ENCODE measurements around the gene UMAD1.
"Not testable (repeated sequence)": the region's sequence is repeated elsewhere in the genome, so short reads cannot be mapped to it uniquely, and the experiment has no call there.

The UMAD1 gene

DNA sequence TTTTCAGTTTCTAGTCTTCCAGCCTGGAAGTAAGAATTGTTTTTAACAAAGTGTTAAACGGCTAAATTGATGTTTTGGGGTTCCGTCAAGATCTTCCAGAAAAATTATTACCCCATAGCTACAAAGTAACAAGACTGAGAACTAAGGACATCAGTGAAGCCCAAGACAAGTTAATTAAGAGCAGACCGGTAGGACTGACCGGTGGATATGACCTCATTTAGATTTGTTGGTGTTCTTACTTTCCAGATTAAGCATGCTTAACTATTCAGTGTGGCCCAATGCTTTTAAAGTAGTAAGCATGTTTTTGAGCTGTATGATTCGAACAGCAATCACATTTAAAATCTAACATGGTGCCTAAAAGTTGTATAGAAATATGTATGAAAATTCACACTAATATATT, 151.0 kb downstream of the UMAD1 start:
- no peak overlapping the region for H3K4me3 Mint-ChIP-seq
- no peaks in the 10 kb centered on the region for H3K9me3 Mint-ChIP-seq
- no peaks in the 10 kb centered on the region for H3K27me3 Mint-ChIP-seq
- DNase-seq (no peak), ATAC-seq (no peak)
- H3K36me3 Mint-ChIP-seq (ENCODE audit: low read depth): peaks cover 24% of the 10 kb centered on the region
- H3K4me1 Mint-ChIP-seq: peaks cover 5% of the 10 kb centered on the region
- no peak overlapping the region for H3K27ac Mint-ChIP-seq

DNA sequence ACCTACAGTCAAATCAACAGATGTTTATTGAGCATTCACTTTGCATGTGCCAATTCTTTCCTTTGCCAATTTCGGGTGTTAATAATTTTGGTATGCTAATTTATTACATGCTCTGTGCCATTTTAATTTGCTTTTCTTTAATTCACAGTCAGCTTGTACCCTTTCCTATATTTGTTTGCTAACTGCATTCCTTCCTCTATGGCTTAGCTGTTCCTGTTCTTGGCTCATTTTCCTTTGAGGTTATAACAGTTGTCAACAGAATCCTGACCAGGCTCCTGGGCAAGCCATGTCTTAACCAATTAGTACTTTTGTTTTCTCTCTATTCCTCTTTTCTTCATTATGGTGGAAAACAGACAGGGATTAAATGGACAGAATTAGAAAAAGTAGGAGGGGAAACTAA, 151.5 kb downstream of the UMAD1 start:
- no peak for DNase-seq
- no peaks in the 10 kb centered on the region for H3K27me3 Mint-ChIP-seq
- no peak for ATAC-seq
- H3K9me3 Mint-ChIP-seq: no peaks in the 10 kb centered on the region
- no peak overlapping the region for H3K4me3 Mint-ChIP-seq
- no peak overlapping the region for H3K27ac Mint-ChIP-seq
- peaks cover 5% of the 10 kb centered on the region for H3K4me1 Mint-ChIP-seq
- H3K36me3 Mint-ChIP-seq (ENCODE audit: low read depth): peaks cover 28% of the 10 kb centered on the region

DNA sequence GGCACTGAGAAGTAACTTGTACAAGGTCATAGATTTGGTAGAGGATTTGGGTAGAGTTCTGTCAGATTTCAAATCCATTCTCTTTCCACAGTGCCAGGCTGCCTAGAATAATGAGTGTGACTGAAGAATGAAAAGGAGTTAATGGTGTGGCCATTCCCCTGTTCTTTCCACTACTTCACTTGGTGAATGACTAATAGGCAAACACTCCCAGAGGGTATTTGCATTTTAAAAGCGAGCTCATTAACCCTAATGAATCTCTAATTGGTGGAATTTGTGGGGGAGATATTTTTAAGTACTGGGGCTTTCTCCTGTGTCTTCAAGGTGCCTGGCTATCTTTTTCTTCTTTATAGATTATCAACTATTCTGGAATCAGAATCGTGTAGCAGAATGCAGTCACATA, 152.7 kb downstream of the UMAD1 start:
- H3K4me3 Mint-ChIP-seq: no peak overlapping the region
- no peak overlapping the region for H3K27ac Mint-ChIP-seq
- no peaks in the 10 kb centered on the region for H3K9me3 Mint-ChIP-seq
- no peaks in the 10 kb centered on the region for H3K27me3 Mint-ChIP-seq
- H3K4me1 Mint-ChIP-seq: peaks cover 5% of the 10 kb centered on the region
- H3K36me3 Mint-ChIP-seq (ENCODE audit: low read depth): peaks cover 32% of the 10 kb centered on the region
- ATAC-seq (no peak), DNase-seq (no peak)

DNA sequence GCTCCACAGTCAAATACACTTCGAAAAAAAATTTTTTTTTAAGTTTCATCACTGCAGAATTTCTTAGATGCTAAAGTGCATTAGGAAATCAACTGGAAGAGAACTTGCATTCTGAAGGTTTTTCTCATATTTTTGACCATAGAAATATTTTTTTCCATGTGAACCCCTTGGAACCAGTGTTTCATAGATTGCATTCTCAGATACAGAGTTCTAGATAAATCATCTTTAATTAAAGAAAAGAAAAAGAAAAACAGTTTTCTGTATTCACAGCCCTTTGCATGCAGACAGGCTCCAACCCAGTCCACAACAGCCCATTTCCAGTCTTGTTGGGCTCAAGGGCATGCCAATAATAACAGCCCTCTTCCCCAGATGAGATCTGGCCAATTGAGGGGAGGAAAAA, 153.4 kb downstream of the UMAD1 start:
- ATAC-seq: no peak
- Mint-ChIP-seq H3K9me3 (no peaks in the 10 kb centered on the region), H3K27me3 (no peaks in the 10 kb centered on the region), H3K4me3 (no peak overlapping the region), H3K27ac (no peak overlapping the region), H3K36me3 (ENCODE audit: low read depth) (peaks cover 32% of the 10 kb centered on the region), H3K4me1 (peaks cover 5% of the 10 kb centered on the region)
- no peak for DNase-seq

DNA sequence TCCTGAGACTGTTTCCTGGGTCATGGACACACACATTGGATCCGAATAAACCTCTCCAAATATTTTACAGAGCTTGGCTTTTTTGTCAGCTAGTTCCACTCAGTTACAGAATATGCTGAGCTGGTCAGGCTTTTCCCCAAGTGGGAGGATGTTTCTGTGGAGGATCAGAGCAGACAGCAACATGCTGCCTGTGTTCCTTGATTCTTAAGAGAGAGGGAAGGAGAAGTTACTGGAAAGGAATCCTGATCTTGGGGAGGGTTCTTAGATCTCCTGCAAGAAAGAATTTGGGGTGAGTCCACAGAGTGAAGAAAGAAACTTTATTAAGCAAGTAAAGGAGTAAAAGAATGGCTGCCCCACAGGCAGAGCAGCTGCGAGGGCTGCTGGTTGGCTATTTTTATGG, 154.7 kb downstream of the UMAD1 start:
- H3K27me3 Mint-ChIP-seq: no peaks in the 10 kb centered on the region
- H3K9me3 Mint-ChIP-seq: no peaks in the 10 kb centered on the region
- peaks cover 2% of the 10 kb centered on the region for H3K4me1 Mint-ChIP-seq
- no peak overlapping the region for H3K4me3 Mint-ChIP-seq
- no peak overlapping the region for H3K27ac Mint-ChIP-seq
- peaks cover 32% of the 10 kb centered on the region for H3K36me3 Mint-ChIP-seq (ENCODE audit: low read depth)
- no peak for DNase-seq
- no peak for ATAC-seq

DNA sequence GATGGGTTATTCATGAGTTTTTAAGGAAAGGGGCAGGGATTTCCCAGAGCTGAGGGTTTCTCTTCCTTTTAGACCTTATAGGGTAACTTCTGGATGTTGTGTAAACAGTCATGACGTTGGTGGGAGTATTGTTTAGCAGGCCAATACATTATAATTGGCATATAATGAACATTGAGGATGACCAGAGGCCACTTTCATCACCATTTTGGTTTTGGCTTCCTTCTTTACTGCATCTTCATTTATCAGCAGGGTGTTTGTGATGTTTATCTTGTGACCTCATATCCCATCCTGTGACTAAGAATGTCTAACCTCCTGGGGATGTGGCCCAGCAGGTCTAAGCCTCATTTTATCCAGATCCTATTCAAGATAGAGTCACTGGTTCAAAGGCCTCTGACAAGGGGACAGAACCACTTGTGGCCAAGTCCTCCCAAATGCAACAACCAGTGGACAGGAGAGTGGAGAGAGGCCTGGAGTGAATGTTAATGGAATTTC, 155.1 kb downstream of the UMAD1 start:
- Mint-ChIP-seq H3K36me3 (ENCODE audit: low read depth) (peaks cover 32% of the 10 kb centered on the region), H3K9me3 (no peaks in the 10 kb centered on the region), H3K4me3 (no peak overlapping the region), H3K4me1 (peaks cover 2% of the 10 kb centered on the region), H3K27ac (no peak overlapping the region), H3K27me3 (no peaks in the 10 kb centered on the region)
- DNase-seq (no peak), ATAC-seq (no peak)

DNA sequence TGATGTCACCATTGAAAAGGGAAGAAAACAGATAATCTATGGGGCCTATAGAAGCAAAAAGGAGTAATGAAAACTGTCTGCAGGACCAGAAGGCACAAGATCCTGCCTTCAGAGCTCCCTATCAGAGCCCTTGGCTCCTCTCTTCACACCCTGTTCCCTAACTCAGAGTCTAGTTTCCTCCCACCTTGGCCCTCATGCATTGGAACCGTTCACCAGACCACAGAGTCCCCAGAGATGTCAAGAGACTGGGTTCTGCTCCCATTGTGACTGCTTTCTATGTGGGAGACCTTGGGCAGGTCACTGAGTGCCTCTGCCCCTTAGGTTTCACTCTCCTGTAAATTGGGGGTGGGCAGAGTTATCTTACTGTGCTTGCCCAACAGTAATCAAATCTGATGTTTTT, 158.0 kb downstream of the UMAD1 start:
- Mint-ChIP-seq H3K27me3 (no peaks in the 10 kb centered on the region), H3K4me1 (peaks cover 2% of the 10 kb centered on the region), H3K4me3 (no peak overlapping the region), H3K9me3 (no peaks in the 10 kb centered on the region), H3K36me3 (ENCODE audit: low read depth) (peaks cover 19% of the 10 kb centered on the region), H3K27ac (no peak overlapping the region)
- ATAC-seq: no peak
- no peak for DNase-seq

DNA sequence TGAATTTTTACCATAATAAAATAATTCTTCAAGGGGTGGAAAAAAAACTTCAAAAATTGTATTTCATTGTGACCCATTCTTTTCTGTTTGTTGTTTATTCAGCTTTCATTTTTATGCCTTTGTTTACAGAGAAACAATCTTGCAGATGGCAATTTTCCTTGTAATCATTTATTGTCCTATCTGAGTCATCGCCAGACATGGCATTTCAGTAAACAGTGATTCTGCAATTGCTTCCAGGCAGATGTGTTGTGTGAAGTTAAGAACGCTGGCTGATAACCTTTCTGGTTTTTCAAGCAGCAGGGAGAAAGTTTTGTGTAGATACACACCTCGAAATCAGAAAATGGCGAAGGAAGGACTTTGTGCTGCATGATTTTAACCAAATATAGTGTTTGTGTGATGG, 158.6 kb downstream of the UMAD1 start:
- no peak for ATAC-seq
- DNase-seq: no peak
- Mint-ChIP-seq H3K27me3 (no peaks in the 10 kb centered on the region), H3K4me3 (no peak overlapping the region), H3K27ac (no peak overlapping the region), H3K4me1 (peaks cover 2% of the 10 kb centered on the region), H3K36me3 (ENCODE audit: low read depth) (peaks cover 17% of the 10 kb centered on the region), H3K9me3 (no peaks in the 10 kb centered on the region)

DNA sequence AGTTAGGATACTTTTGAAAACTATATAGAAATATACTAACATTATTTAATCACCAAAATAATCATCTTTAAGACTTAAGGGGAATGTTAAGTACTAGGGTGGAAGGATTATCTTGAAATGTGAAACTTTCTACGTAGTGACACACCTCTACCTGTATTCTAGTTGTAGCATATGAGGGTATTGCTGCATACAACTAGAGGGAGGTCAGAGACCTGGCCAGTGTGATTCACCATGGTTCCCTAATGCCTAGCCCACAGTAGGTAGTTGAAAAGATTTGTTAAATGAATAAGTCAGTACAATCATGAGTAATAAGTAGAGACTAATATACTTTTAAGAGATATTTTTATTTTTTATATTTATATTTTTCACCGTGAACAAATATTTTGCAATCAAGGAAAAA, 162.0 kb downstream of the UMAD1 start:
- Mint-ChIP-seq H3K4me3 (no peak overlapping the region), H3K27ac (no peak overlapping the region), H3K9me3 (no peaks in the 10 kb centered on the region), H3K4me1 (no peaks in the 10 kb centered on the region), H3K36me3 (ENCODE audit: low read depth) (peaks cover under 1% of the 10 kb centered on the region), H3K27me3 (no peaks in the 10 kb centered on the region)
- DNase-seq: no peak
- no peak for ATAC-seq

DNA sequence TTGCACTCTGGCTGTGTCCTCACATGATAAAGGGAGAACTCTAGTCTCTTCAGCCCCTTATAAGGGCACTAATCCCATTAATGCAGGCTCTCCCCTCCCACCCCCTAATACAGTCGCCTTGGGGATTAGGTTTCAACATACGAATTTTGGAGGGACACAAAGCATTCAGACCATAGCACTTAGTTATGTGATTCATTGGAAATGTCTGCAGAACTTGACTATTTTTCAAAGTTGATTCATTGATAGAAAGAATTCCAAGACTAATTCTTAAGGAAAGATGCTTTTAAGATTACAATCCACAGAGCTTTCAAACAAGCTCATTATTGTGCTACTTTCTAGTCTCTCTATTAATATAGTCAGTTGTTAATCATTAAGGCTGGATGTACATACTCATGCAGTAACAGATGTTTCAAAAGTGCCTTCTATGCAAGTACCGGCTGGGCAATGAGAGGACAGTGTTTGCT, 163.2 kb downstream of the UMAD1 start:
- ATAC-seq (no peak), DNase-seq (no peak)
- H3K27ac Mint-ChIP-seq: no peak overlapping the region
- no peaks in the 10 kb centered on the region for H3K4me1 Mint-ChIP-seq
- H3K27me3 Mint-ChIP-seq: no peaks in the 10 kb centered on the region
- H3K9me3 Mint-ChIP-seq: no peaks in the 10 kb centered on the region
- no peak overlapping the region for H3K4me3 Mint-ChIP-seq
- no peaks in the 10 kb centered on the region for H3K36me3 Mint-ChIP-seq (ENCODE audit: low read depth)

DNA sequence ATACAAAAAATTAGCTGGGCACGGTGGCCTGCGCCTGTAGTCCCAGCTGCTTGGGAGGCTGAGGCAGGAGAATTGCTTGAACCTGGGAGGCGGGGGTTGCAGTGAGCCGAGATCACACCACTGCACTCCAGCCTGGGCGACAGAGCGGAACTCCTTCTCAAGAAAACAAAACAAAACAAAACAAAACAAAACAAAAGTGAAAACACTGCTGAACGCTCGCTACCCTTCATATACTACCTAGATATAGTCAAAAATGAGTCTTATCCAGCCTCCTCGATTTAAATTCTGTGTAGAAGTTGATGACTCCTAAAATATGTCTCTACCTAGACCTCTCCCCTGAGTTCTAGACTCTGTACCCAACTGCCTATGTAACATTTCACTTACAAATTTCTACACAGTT, 164.3 kb downstream of the UMAD1 start:
- H3K27ac Mint-ChIP-seq; H3K4me3 Mint-ChIP-seq; H3K36me3 Mint-ChIP-seq (ENCODE audit: low read depth); H3K27me3 Mint-ChIP-seq; H3K9me3 Mint-ChIP-seq; H3K4me1 Mint-ChIP-seq; ATAC-seq; DNase-seq: not testable (repeated sequence)

DNA sequence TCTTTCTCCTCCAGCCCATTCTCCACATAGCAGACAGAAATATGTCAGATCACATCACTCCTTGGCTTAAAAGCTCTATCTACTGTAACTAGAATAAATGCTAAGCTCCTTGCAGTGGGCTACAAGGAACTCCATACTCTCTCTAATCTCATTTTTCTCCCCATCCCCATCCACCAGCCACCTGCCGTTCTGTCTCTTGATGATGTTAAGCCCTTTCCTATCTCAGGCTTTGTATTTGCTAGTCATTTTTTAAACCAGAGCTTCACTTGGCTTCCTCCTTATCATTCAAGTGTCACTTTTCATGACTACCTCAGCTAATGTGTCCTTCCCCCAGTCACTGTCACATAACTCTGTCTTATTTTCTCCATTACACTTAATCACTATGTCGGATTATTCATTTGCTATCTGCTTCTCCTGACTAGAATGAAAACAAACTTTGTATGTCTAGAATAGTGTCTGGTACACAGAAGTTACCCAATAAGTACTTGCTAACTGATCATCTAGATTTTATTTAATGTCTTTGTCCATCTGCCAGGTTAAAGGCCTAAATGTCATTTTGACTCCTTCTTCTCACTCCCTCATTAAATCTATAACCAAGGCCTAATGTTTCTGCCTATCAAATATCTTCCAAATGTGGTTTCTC, 165.1 kb downstream of the UMAD1 start:
- Mint-ChIP-seq H3K4me1 (no peaks in the 10 kb centered on the region), H3K4me3 (no peak overlapping the region)

DNA sequence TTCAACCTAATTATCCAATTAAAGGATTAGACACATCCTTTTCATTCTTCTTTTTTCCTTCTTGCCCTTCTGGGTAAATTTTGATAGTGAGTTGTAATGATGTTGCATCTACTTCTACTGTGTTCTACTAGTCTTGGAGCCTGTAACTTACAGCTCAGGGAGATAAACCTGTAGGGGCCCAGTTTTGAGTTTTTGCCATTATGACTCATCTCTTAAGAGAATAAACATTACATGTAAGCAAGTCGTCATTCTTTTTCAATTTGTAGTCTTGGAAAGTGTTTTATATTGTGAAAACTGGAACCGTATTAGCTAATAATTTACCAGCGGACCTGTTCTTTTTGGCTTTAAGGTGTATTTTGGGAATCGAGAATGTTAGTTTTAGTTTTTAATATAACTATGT, 167.6 kb downstream of the UMAD1 start:
- H3K27ac Mint-ChIP-seq: no peak overlapping the region
- DNase-seq (no peak), ATAC-seq (no peak)
- H3K4me1 Mint-ChIP-seq: no peaks in the 10 kb centered on the region
- no peaks in the 10 kb centered on the region for H3K27me3 Mint-ChIP-seq
- H3K9me3 Mint-ChIP-seq: no peaks in the 10 kb centered on the region
- H3K36me3 Mint-ChIP-seq (ENCODE audit: low read depth): no peaks in the 10 kb centered on the region
- no peak overlapping the region for H3K4me3 Mint-ChIP-seq

More for the DNA sequence above, 165.1 kb downstream of the UMAD1 start:
- Mint-ChIP-seq H3K27ac (no peak overlapping the region), H3K36me3 (ENCODE audit: low read depth) (no peaks in the 10 kb centered on the region), H3K9me3 (no peaks in the 10 kb centered on the region), H3K27me3 (no peaks in the 10 kb centered on the region)
- ATAC-seq (no peak), DNase-seq (no peak)

DNA sequence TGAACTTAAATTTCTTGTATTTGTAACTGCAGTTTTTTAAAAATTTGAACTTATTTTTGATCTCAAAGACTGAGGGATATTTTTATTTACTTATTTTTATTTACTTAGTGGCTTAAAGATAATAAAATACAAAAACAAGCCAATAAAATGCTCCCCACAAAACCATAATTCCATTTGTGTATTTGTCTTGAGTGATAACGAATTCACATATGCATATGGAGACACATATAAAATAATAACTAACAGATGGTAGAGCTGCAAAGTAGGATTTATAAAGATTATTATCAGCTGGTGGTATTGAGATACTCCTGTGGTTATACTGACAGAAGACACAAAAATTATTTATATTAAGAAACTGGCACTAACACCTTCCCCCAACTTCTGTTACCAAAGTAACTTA, 168.1 kb downstream of the UMAD1 start:
- Mint-ChIP-seq H3K36me3 (ENCODE audit: low read depth) (no peaks in the 10 kb centered on the region), H3K4me3 (no peak overlapping the region)
- ATAC-seq: no peak

DNA sequence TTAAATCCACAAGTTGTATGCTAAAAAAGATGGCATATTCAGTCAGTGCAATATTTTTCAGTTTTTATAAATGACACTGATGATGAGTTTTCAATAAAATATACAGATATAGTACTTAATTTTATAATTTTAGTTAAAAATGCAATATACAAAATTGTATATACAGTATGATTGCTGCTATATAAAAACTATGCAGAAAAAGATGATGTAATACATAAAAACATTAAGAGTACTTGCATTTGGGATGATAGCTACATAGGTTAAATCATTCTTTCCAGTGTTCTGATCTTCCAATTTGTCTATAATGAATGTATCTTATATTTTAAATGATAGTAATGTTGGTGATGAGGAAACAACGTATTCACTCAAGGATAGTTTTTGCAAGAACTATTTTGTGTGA, 169.8 kb downstream of the UMAD1 start:
- Mint-ChIP-seq H3K36me3 (ENCODE audit: low read depth) (no peaks in the 10 kb centered on the region), H3K4me1 (peaks cover 8% of the 10 kb centered on the region), H3K27ac (no peak overlapping the region), H3K27me3 (no peaks in the 10 kb centered on the region), H3K4me3 (no peak overlapping the region), H3K9me3 (no peaks in the 10 kb centered on the region)
- no peak for ATAC-seq
- DNase-seq: no peak

More for the DNA sequence above, 168.1 kb downstream of the UMAD1 start:
- no peaks in the 10 kb centered on the region for H3K9me3 Mint-ChIP-seq
- H3K27ac Mint-ChIP-seq: no peak overlapping the region
- no peak for DNase-seq
- H3K27me3 Mint-ChIP-seq: no peaks in the 10 kb centered on the region
- H3K4me1 Mint-ChIP-seq: no peaks in the 10 kb centered on the region

DNA sequence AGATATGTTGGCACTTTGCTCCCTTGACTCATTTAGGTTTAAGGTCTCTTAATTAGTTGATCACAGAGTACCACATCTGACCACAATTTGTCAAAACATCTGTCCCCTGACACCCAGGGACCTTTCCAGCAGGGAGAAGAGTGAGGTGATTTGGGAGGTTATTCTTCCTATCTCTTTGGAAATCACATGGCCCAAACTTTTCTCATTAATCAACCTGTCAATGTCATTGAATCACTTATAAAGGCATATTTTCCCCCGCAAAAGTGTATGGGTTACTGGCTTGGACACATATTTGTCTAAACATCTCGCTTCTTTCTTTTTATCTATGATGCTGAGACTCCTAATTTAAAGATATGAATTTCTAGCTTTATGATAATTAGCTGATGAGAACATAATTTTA, 170.3 kb downstream of the UMAD1 start:
- ATAC-seq (no peak), DNase-seq (no peak)
- no peaks in the 10 kb centered on the region for H3K27me3 Mint-ChIP-seq
- H3K4me3 Mint-ChIP-seq: no peak overlapping the region
- H3K4me1 Mint-ChIP-seq: peaks cover 12% of the 10 kb centered on the region
- no peak overlapping the region for H3K27ac Mint-ChIP-seq
- no peaks in the 10 kb centered on the region for H3K36me3 Mint-ChIP-seq (ENCODE audit: low read depth)
- no peaks in the 10 kb centered on the region for H3K9me3 Mint-ChIP-seq
